ENCODE results near the gene SUSD1.
A peak's percentile ranks its signal among the peaks of the same experiment; 100 is the strongest.
"Not testable (repeated sequence)": the region's sequence is repeated elsewhere in the genome, so short reads cannot be mapped to it uniquely, and the experiment has no call there.

The SUSD1 gene

DNA sequence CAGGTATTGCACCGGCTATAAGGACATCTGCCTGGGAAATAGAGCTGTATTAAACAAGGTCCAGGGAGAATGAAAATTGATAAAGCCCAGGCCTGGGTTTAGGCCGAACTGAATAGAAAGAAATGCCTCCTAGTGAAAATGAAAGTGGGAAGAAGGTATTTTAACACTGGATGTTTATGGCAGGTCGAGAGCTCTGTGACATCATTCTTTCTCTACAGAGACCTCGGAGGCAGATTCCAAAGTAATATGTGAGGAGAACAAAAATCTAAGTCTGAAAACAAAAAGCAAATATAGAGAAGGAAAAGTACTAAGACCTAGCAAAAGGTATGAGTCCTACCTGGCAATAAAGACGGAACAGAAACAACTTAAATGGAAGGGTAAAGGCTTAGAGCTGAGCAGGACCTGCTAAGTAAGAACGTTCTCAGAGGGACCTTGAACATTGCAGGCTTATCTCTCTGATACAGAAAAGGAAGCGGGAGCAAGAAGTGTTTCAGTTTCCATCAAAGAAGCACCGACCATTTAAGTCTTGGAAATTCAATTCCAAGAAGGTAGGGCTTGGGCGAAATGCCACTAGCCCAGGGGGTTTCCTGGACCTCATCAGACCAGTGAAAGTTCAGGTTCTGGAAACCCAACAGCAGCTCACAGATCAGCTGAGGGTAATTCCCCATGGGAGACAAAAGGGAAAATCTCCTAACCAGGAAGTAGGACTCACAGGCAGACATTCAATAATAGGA lies 80.0 kb downstream of the SUSD1 start:
- DNase-seq (ENCODE audit: low read depth) = no peak

DNA sequence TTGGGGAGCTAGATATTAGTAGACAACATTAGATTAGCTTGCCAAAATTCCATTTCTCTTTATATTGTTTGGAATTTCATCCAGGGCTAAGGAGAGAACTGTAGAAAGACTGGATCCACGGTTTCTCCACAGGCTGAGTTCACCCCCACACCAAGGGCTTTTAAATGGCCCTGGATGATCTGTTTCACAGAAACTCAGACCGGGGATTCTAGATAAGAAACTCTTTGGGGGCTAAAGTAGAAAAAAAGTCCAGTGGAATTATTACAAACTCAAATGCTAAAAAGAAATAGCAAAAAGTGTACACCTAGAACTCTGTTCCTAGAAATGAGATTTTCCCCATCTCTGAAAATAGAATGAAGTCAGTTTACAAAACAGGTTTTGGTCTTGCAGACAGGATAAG lies 80.9 kb downstream of the SUSD1 start:
- DNase-seq (ENCODE audit: low read depth) = no peak

DNA sequence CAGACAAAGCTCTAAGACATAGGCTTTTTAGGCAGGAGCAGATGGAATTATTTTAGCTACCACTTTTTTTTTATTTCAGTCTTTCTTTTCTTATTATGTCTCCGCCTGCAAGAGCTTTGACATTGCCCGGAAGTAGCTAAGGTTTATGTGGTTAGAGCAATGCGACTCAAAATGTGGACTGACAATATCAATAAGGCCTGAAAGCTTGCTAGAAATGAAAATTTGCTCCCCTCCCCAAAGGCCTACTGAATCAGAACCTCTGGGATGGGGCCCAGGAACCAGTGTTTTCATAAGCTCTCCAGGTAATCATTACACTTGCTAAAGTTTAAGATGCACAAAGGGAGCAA lies 81.3 kb downstream of the SUSD1 start:
- DNase-seq (ENCODE audit: low read depth) = no peak

DNA sequence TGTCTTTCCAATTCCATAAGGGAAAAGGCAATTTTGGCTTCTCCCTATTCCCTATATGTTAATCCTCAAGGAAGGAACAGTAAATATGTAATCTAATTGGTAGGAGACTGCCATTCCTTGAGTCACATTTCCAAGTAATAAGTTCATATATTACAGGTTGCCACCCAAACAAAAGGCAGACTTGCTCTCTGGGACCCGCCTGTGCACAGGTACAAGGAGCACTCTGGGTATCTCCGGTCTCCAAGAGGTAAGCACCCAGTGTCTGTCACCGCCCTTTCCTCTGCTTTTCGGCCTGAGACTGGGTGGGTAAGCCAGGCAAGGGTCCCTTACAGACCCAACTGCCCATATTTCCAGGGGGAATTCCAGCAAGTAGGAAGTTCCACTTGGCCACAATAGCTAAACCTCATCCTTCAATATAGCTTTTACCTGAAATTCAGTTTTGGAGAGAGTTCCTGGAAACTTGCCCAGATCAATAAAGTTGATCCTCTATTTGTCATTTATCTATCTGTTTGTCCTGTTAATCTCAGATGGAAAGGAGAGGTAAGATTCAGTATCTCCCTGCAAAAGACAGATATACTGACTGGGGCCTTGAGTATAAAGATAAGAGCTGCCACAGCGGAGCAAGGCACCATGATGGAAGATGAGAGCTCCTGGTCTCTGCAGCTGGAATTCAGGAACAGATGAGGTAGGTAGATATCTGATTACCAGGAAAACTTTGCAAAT lies 81.8 kb downstream of the SUSD1 start:
- DNase-seq (ENCODE audit: low read depth) = no peak

- DNase-seq (ENCODE audit: low read depth) = no peak
Measured at GRCh38 chr9:112091810-112092209, 83.3 kb downstream of the SUSD1 start.

DNA sequence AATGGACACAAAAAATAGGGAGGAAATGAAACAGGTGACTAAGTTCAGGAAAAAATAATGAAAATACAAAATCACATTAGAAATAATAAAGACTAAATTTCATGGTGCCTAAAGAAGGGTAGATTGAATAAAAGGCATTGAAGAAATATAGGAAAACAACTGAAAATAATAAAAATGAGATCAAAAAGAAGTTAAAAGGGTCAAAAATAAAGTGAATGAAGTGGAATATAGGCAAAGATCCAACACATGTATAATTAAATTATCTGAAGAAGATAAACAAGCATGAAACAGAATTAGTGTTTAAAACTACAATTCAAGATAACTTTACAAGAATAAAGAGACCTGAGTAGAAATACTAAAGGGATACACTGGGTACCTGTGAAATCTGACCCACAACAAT lies 87.6 kb downstream of the SUSD1 start:
- no peak for DNase-seq (ENCODE audit: low read depth)

- DNase-seq (ENCODE audit: low read depth) = no peak
Measured at GRCh38 chr9:112086627-112087026, 88.5 kb downstream of the SUSD1 start.

DNA sequence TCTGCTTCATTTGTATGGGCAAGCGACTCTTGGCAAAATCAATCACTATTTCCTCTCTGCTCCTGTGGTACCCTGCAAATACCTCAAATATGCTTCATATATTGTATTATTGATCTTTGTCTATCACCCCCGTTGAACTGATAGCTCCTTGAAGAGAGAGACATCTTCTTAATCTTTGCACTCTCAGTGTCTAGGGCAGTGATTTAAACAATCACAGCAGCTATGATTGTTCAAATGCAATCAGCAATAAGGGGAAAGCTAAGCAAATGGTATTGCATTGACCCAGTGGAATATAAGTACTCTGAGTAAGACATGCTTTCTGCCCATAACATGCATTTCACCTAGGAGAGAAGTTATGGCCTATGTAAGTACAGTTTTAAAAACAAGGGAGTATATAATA lies 90.2 kb downstream of the SUSD1 start:
- no peak for DNase-seq (ENCODE audit: low read depth)

- DNase-seq (ENCODE audit: low read depth) = no peak
Measured at GRCh38 chr9:112084334-112084733, 90.8 kb downstream of the SUSD1 start.

GRCh38 chr9:112081918-112082729 lies 93.0 kb downstream of the SUSD1 start:
- no peak for DNase-seq (ENCODE audit: low read depth)

GRCh38 chr9:112080831-112081542 lies 94.1 kb downstream of the SUSD1 start:
- no peak for DNase-seq (ENCODE audit: low read depth)

DNA sequence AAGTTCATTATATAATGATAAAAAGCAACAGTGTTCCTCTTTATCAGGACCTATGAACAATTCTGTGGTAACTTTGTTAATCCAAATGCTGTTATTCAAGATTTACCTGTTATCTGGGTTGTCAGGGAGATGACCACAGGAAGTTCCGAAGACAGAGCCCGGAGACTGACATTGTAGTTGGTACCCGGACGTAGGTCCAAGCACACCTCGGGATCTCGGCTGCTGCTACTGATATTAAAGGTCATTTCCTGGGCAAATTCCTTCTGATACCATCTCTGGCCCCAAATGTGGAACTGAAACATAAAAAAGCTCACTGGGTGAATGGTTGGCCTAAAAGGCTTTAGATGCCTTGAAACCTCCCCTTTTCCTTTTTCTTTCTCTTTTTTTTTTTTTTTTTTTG lies 96.7 kb downstream of the SUSD1 start:
- DNase-seq (ENCODE audit: low read depth) = no peak

- DNase-seq (ENCODE audit: low read depth) = no peak
Measured at GRCh38 chr9:112076814-112077213, 98.3 kb downstream of the SUSD1 start.

- DNase-seq (ENCODE audit: low read depth) = no peak
Measured at GRCh38 chr9:112075009-112075378, 100.1 kb downstream of the SUSD1 start.

- DNase-seq (ENCODE audit: low read depth) = peak; percentile 95
Measured at GRCh38 chr9:112074250-112075008, 100.7 kb downstream of the SUSD1 start.

DNA sequence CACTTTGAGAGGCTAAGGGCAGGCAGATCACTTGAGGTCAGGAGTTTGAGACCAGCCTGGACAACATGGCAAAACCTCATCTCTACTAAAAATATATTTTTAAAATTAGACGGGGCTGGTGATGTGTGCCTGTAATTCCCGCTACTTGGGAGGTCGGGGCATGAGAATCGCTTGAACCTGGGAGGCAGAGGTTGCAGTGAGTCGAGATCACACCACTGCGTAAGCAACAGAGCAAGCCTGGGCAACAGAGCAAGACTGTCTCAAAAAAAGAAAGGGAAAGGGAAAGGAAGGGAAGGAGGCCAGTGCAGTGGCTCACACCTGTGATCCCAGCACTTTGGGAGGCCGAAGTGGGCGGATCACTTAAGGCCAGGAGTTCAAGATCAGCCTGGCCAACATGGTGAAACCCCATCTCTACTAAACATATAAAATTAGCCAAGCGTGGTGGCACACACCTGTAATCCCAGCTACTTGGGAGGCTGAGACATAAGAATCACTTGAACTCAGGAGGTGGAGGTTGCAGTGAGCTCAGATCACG lies 101.4 kb downstream of the SUSD1 start:
- DNase-seq (ENCODE audit: low read depth) = not testable (repeated sequence)

GRCh38 chr9:112072721-112073638 lies 102.1 kb downstream of the SUSD1 start:
- peak; percentile 91 for DNase-seq (ENCODE audit: low read depth)

DNA sequence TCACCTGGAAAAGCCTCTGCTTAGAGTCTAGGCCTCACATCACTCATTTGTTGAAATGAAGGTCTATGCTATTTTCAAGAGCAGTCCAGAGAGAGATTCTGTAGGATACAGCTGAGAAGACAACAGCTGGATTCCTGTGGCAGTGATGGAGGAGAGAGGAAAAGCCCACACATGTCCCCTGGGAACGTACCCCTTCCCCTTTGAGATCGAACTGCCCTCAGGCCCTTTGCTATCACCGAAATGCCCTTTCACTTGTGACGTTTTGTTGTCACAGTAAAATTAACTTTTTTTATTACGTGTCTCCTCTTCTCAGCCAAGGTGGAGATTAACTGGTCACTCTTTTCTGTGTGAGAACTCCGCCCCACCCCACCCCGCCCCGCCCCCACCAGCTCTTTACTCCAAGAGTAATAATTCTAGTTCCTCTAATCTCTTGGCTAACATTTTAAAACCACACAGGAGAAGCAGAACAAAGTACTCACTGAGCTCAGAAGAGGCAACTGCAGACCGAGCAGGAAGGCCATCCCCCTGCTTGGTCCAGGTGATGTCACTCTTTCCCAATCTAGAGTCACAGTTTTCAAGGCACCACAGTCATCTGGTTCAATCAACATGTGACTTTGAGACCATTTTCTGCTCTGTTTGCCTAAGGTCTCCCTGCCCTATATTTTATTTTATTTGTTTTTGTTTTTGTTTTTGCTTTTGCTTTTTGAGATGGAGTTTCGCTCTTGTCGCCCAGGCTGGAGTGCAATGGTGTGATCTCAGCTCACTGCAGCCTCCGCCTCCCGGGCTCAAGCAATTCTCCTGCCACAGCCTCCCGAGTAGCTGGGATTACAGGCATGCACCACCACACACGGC lies 105.6 kb downstream of the SUSD1 start:
- DNase-seq (ENCODE audit: low read depth) = no peak
